GM12891 (cell line): ENCODE data around the gene ADRA1B.

Experiments
- POLR2A ChIP-seq: IDR thresholded peaks from 2 replicates; pipeline ENCODE4 v1.6.1; 2011; ENCODE audit warnings: low read depth, low read length, control low read depth
- POLR2AphosphoS5 ChIP-seq: IDR thresholded peaks from 2 replicates; pipeline ENCODE4 v1.6.1; 2011; ENCODE audit warnings: low read depth, low read length, control low read depth
- TAF1 ChIP-seq: IDR thresholded peaks from 2 replicates; pipeline ENCODE4 v1.6.1; 2011; ENCODE audit warnings: low read depth, low read length, control low read depth

GRCh38 chr5:159933531-159934485, 17.5 kb downstream of the ADRA1B start:
- TF ChIP-seq POLR2AphosphoS5 (no peak), TAF1 (no peak), POLR2A (no peak)
